OCI-LY1 (cell line): ENCODE data around the gene TNFSF18.

Experiments used
- H2AFZ ChIP-seq: fragments of 200-600 bp; sonication (generic), shearing (Covaris generic); 2 replicates; pipeline ENCODE4 v1.6.0; 2014; ENCODE audit warnings: antibody characterized with exemption, mild to moderate bottlenecking, low read length
- H3F3A ChIP-seq: fragments of 200-600 bp; sonication (generic), shearing (Covaris generic); 2 replicates; pipeline ENCODE4 v1.6.0; 2014; ENCODE audit warnings: mild to moderate bottlenecking, antibody characterized with exemption, low read length, moderate library complexity; ENCODE audit not compliant: insufficient read depth
- H3K27ac ChIP-seq: fragments of 200-600 bp; sonication (generic); 2 replicates; pipeline ENCODE4 v1.5.1; 2014; ENCODE audit warnings: low read length, mixed run types, mild to moderate bottlenecking, low read depth; ENCODE audit not compliant: poor library complexity, severe bottlenecking
- H3K27me3 ChIP-seq: fragments of 200-600 bp; sonication (generic); 2 replicates; pipeline ENCODE4 v1.6.0; 2014; ENCODE audit warnings: antibody characterized with exemption, mild to moderate bottlenecking, low read length, moderate library complexity; ENCODE audit not compliant: insufficient read depth
- H3K36me3 ChIP-seq: fragments of 200-600 bp; sonication (generic); 2 replicates; pipeline ENCODE4 v1.6.1; 2014; ENCODE audit warnings: mild to moderate bottlenecking, antibody characterized with exemption, low read length, moderate library complexity, mixed read lengths; ENCODE audit not compliant: insufficient read depth
- H3K4me1 ChIP-seq: fragments of 200-600 bp; sonication (generic); 2 replicates; pipeline ENCODE4 v1.5.1; 2014; ENCODE audit warnings: mild to moderate bottlenecking, low read length, moderate library complexity; ENCODE audit not compliant: insufficient read depth, severe bottlenecking
- H3K4me2 ChIP-seq: fragments of 200-600 bp; sonication (generic), shearing (Covaris generic); 2 replicates; pipeline ENCODE4 v1.6.1; 2014; ENCODE audit warnings: low read length
- H3K4me3 ChIP-seq: fragments of 200-600 bp; sonication (generic); 2 replicates; pipeline ENCODE4 v1.5.1; 2014; ENCODE audit warnings: low read length, low read depth, mild to moderate bottlenecking, mixed read lengths; ENCODE audit not compliant: poor library complexity, severe bottlenecking
- H3K79me2 ChIP-seq: fragments of 200-600 bp; shearing (Covaris generic); 2 replicates; pipeline ENCODE4 v1.6.1; 2016; ENCODE audit warnings: mixed run types, low read length, mixed read lengths; ENCODE audit not compliant: insufficient read depth
- H3K9ac ChIP-seq: fragments of 200-600 bp; sonication (generic), shearing (Covaris generic); 2 replicates; pipeline ENCODE4 v1.6.1; 2014; ENCODE audit warnings: mild to moderate bottlenecking, low read length, mixed read lengths
- H3K9me2 ChIP-seq: fragments of 200-600 bp; sonication (generic), shearing (Covaris generic); 2 replicates; pipeline ENCODE4 v1.6.1; 2014; ENCODE audit warnings: low read depth, mild to moderate bottlenecking, low read length, mixed read lengths
- H3K9me3 ChIP-seq: fragments of 200-600 bp; shearing (Covaris generic); 2 replicates; pipeline ENCODE4 v1.6.1; 2014; ENCODE audit warnings: low read length, mixed read lengths
- H4K20me1 ChIP-seq: fragments of 200-600 bp; sonication (generic), shearing (Covaris generic); 2 replicates; pipeline ENCODE4 v1.6.0; 2016; ENCODE audit warnings: mild to moderate bottlenecking, low read length; ENCODE audit not compliant: insufficient read depth
- EZH2 ChIP-seq: fragments of 200-600 bp; sonication (generic), shearing (Covaris generic); IDR thresholded peaks from 2 replicates; pipeline ENCODE4 v1.8.0; 2017; ENCODE audit warnings: borderline replicate concordance, mixed run types, mild to moderate bottlenecking, antibody characterized with exemption, low read length, moderate library complexity, mixed read lengths
- TF ChIP-seq, protein P1 (sequence below): fragments of 200-600 bp; sonication (generic), shearing (Covaris generic); IDR thresholded peaks from 2 replicates; pipeline ENCODE4 v1.5.1; 2017; ENCODE audit warnings: mild to moderate bottlenecking, antibody characterized with exemption, low read length, moderate library complexity, mixed read lengths

TNFSF18 gene

DNA sequence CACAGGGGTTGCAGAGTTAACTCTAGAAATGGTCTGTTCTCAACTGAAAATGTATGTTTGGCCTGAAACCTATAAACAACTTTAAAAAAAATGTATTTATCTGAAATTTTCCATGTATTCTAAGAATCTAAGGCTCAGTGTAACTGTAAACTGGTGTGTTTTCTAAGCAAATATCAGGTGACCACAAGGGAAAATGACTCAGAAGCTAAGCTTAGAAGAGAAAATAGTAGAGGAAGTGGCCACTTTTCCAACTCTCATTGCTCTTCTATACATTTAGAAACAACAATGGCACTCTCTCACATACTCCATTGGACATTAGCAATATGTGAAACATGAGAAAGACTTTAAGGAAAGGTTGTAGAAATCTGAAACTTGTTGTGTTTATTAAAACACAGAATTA is 7.5 kb downstream of the TNFSF18 start:
- Histone ChIP-seq H3K9me2 (no peaks in the 10 kb centered on the region), H3K36me3 (no peaks in the 10 kb centered on the region), H3K27me3 (no peaks in the 10 kb centered on the region), H3K4me2 (no peak overlapping the region), H3K79me2 (no peaks in the 10 kb centered on the region), H4K20me1 (no peaks in the 10 kb centered on the region), H2AFZ (no peak overlapping the region), H3K27ac (no peak overlapping the region), H3K4me3 (no peak overlapping the region), H3K4me1 (no peaks in the 10 kb centered on the region), H3K9ac (no peak overlapping the region), H3K9me3 (no peaks in the 10 kb centered on the region), H3F3A (no peaks in the 10 kb centered on the region)
- TF ChIP-seq, protein P1, sequence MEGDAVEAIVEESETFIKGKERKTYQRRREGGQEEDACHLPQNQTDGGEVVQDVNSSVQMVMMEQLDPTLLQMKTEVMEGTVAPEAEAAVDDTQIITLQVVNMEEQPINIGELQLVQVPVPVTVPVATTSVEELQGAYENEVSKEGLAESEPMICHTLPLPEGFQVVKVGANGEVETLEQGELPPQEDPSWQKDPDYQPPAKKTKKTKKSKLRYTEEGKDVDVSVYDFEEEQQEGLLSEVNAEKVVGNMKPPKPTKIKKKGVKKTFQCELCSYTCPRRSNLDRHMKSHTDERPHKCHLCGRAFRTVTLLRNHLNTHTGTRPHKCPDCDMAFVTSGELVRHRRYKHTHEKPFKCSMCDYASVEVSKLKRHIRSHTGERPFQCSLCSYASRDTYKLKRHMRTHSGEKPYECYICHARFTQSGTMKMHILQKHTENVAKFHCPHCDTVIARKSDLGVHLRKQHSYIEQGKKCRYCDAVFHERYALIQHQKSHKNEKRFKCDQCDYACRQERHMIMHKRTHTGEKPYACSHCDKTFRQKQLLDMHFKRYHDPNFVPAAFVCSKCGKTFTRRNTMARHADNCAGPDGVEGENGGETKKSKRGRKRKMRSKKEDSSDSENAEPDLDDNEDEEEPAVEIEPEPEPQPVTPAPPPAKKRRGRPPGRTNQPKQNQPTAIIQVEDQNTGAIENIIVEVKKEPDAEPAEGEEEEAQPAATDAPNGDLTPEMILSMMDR, result no peak
- TF ChIP-seq EZH2, result no peak

DNA sequence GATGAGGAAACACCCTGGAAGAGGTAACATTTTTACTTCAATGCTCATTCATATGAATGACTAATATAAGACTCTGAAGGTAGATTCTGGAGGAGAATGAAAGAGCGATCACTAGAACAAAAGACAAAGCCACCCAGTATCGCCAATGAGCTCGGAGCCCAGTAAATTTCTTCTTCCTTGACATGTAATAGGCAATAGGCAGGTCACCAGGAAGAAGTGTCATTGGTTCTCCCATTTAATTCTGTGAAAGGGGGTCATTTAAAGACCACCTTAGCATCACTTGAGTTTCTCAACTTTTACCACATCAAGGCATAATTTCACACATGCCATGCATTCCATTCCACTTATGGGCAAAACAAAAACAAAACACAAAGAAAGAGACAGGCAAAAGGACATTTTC is 7.9 kb downstream of the TNFSF18 start:
- Histone ChIP-seq H3K4me2 (no peak overlapping the region), H3K36me3 (no peaks in the 10 kb centered on the region), H3K9ac (no peak overlapping the region), H3K27me3 (no peaks in the 10 kb centered on the region), H3K4me3 (no peak overlapping the region), H4K20me1 (no peaks in the 10 kb centered on the region), H2AFZ (no peak overlapping the region), H3K9me2 (no peaks in the 10 kb centered on the region), H3K27ac (no peak overlapping the region), H3K4me1 (no peaks in the 10 kb centered on the region), H3K79me2 (no peaks in the 10 kb centered on the region), H3K9me3 (no peaks in the 10 kb centered on the region), H3F3A (no peaks in the 10 kb centered on the region)
- TF ChIP-seq EZH2, result no peak
- TF ChIP-seq, protein P1, result no peak

DNA sequence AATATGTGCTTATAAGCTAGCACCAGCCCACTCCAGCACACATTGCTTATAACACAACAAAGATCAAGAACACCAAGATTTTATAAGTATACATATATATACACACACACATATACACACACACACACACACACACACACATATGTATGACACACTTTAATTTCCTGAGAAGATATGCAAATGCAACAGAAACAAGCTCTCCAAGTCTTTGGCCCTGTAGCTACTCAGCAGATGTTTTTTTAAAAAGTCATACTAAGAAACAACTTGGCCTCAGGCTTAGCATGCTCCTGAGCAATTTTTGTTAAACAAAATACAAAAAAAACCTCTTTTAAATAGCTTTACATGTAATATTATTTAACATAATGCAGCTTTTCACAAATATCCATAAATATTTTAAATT is 11.1 kb downstream of the TNFSF18 start:
- Histone ChIP-seq H3K36me3 (no peaks in the 10 kb centered on the region), H3K9me3 (no peaks in the 10 kb centered on the region), H3K4me3 (no peak overlapping the region), H3K79me2 (no peaks in the 10 kb centered on the region), H4K20me1 (no peaks in the 10 kb centered on the region), H3K27ac (no peak overlapping the region), H2AFZ (no peak overlapping the region), H3K9me2 (no peaks in the 10 kb centered on the region), H3K4me1 (no peaks in the 10 kb centered on the region), H3K4me2 (no peak overlapping the region), H3F3A (no peaks in the 10 kb centered on the region), H3K9ac (no peak overlapping the region), H3K27me3 (no peaks in the 10 kb centered on the region)
- TF ChIP-seq EZH2, result no peak
- TF ChIP-seq, protein P1, result no peak
